HG02623 (cell line): ENCODE data around the gene LTBP1.

Source experiments
- ATAC-seq: cut with Tn5 transposase; IDR thresholded peaks from one replicate; pipeline ENCODE4 v1.9.1; 2021; ENCODE audit warnings: moderate library complexity; ENCODE audit not compliant: unreplicated experiment

Gene LTBP1

DNA sequence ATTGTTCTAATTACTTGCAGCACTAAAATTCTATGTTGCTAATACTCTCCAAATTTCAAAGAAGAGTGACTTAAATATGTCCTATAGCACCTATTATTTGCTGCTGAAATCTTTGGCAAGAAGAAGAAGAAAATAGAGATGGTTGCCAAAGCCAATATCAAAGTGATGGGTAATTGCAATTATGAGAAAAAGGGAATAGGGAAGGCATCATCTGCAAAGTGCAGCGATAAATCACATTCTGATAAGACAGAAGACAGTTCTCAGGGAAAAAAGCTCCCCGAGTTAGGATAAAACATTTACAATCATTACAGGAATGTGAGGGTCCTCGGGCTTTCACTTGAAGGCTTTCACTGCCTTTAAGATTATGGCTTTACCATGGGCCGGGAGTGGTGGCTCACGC lies 457.6 kb downstream of the LTBP1 start:
- no peak for ATAC-seq

DNA sequence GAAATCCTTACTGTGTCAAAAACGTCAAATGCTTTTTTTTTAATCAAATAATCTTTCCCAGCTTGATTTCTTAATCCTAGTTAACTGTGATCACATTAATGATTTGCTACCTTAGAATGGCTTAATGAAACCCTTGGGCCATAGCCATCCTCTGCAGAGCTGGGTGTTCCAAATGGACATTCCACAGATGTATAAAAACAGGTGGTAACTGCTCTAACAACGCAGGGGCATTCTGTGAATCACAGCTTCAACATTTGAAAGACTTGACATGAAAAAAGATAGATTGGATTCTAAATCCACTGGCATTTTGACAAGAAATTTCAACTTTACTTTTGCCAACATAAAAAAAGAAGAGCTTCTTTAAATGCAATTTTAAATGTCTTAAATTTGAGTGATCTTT lies 459.9 kb downstream of the LTBP1 start:
- no peak for ATAC-seq

DNA sequence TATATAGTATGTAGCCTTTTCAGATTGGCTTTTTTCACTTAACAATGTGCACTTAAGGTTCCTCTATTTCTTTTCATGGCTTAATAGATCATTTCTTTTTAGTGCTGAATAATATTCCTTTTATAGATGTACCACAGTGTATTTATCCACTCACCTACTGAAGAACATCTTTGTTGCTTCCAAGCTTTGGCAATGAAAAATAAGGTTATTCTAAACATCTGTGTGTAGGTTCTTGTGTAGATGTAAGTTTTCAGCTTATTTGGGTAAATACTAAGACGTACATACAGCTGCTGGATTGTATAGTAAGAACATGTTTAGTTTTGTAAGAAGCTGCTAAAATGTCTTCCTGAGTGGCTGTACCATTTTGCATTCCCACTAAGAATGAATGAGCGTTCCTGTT lies 461.4 kb downstream of the LTBP1 start:
- ATAC-seq = no peak

DNA sequence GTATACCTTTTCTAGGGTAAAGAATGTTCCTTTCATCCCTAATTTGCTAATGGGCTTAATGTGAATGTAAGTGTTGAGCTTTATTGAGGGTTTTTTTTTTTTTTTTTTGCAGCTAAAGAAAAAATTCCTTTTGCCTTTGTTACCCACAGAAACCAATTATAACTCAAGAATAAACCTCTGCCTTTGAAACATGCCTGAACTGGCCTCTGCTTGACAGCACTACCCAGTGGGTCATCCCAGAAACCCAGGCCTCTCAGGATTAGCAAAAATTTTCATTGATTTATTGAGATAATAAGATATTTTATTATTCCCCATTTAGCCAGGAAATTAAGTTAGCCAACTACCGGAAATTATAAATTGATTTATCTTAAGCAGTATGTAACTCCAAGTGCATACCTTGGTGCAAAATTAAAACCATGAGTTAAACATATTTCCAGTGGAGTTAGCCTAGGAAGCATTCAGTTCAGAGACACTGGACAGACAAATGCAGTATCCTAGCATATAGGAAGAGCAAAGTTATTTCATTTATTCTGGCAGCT lies 462.7 kb downstream of the LTBP1 start:
- no peak for ATAC-seq

DNA sequence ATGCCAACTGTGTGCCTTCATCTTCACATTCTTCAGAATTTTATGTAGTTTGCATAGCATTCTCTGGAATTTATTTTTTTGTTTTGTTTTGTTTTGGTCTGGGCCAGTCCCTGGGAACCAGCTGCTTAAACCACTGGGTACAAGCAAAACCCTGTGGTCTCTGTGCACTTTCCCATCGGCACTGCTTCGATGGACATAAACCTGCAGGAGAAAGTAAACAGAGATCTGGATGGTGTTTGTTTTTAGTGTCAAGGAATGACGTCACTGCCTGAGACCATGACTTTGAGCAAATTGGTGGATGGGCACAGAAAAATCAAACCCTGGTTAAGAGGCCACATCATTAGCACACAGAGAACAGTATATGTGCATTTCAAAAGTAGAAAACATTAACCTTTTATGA lies 465.0 kb downstream of the LTBP1 start:
- no peak for ATAC-seq

DNA sequence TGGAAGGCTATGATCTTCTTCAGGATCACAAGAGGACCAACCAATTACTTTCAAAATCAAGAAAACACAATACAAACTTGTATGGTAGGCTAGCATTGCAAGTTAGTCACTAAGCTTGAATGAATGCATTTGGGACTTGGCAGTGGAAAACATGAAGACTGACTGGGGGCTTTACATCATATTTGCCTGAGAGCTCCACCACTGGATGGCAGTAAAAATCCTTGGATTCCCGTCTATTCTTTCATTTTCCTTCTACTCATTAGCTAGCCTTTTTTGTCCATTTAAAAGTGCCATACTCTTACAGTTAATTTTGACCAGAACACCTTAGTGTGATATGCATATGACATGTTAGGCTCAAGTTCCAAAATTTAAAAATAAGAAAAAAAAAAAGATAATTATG lies 466.2 kb downstream of the LTBP1 start:
- no peak for ATAC-seq

DNA sequence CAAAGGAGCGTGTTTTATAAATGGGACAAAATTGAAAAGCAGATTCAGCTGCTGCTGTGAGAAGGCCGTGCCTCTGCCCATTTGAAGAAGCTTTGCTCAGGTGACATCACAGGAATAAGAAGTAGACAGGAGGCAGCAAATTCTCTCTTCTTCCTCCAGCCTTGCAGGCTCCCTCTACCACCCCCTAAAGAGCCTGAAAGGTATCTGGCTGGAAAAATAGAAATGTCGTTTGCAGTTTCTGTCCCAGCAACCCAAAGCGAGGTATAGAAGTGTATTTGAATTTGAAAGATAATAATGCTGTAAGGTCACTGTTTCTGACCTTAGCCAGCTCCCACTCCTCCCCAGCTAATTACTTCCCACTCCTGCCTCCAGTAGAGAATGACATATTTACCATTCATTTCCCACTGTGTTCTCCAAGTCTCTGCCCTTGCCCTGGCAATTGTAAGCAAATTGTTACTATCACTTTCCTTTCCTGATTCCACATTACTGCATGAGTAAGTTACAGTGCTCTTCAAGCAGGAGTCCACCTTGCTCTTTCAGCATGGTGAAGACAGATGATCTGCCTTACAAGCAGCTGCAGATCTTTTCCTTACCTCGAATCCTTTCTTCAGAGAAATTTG lies 472.9 kb downstream of the LTBP1 start:
- no peak for ATAC-seq

DNA sequence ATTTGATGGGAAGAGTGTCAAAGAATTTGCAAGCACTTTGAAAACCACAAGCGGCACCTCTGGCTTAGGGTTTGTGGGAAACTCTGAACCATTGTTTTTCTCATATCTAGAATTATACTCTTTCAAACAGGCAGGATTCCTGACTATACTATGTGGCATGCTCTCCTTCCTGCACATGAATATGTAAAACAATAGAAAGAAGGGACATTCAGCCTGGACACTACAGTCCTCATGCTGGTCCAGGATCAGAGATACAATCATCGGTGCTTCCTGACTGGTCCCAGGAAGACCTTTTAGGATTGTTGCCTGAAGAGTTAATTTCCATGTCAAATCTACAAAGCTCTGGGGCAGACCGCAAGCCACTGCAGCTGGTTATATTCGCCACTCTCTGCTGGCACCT lies 474.0 kb downstream of the LTBP1 start:
- ATAC-seq = no peak

DNA sequence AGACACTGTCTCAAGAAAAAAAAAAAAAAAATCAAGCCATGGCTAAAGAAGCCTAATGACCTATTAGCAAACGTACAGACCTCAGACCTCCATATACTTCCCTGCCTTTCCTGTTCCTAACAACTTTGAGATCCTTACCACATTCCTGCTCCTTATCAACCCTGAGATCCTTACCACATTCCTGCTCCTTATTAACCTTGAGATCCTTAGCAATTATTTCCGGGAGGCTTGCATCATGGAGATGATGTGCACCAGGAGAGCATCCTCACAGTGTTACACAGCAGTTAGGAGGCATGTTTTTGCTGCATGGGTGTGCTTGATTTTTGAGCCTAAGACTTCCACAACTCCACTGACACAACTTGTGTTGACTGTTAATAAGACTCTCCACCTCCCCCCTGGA lies 475.1 kb downstream of the LTBP1 start:
- ATAC-seq = no peak

DNA sequence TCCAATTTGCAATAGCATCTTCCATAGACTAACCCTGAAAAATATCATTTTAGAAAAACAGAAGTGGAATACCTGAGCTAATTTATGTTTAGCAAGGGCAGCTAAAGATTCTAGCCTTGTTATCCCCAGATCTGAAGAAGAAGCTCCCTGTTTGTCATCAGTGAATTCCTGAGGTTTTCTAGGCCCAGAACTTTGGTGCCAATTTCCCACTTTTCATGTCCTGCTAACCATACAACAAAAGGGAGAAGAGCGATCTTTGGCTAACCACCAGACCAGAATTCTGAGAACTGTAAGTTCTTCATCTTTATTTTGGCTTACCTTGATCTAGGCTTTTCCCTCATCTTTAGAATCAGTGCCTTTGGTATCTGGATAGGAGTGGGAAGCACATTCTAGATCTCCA lies 478.4 kb downstream of the LTBP1 start:
- no peak for ATAC-seq

DNA sequence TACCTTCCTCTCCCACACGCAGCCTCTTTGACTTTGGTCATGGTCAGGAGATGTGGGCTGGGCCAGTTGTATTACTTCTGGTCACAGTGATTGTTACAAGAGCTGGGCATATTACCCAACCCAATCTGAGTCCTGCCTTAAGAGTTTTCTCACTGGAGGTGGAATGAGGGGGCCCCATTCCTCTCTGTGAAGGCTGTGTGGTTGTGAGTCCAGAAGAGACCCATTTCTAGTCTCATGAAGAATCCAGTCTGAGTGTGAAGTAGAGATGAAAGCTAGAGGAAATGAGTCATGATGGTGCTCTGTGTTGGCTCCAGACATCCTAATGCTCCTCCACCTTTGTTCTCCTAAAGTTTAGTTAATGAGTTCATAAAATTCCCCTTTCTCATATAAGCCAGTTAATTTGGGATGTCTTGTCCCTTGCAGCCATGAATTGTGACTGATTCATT lies 478.9 kb downstream of the LTBP1 start:
- ATAC-seq = no peak

DNA sequence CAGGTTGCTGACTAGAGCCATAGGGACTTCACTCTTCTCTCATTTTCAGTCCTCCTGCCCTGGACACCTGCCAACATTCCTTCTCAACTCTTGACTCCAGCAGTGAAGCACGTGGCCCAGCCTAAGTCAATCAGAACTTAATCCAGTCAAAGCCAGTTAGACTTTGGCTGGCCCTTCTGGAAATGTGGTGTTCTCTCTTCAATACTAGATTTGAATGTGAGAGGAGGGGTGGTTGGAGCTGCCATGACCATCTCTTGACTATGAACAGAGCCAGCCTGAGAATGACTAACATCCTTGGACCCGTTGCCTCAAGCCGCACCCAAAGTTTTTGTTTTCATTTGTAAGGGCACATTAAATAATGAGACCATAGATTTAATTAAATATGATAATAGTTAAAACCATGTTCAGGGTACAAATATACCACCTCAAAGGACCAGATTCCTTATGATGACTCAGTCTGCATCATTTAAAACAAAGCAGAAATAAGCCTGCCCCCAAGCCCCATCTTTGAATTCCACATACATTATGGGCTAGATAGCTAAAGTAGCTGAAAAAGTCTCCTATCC lies 480.0 kb downstream of the LTBP1 start:
- no peak for ATAC-seq

DNA sequence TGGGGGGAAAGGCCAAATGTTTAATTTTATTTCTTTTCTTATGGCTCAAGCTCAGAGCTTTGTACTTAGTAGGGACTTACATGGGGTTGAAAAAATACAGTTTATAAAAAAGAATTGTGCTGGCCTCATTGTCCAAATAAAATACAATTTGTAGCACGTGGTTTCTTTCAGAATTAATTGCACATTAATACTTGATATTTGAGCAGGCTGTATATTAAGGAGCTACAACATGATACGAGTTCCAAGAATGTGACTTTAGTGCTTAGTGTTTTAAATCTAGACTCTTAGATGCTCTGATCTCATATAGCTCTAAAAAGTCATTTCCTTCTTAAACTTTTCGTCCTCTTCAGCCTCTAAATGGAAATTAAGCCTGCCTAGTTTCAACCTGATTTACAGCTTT lies 483.3 kb downstream of the LTBP1 start:
- no peak for ATAC-seq

DNA sequence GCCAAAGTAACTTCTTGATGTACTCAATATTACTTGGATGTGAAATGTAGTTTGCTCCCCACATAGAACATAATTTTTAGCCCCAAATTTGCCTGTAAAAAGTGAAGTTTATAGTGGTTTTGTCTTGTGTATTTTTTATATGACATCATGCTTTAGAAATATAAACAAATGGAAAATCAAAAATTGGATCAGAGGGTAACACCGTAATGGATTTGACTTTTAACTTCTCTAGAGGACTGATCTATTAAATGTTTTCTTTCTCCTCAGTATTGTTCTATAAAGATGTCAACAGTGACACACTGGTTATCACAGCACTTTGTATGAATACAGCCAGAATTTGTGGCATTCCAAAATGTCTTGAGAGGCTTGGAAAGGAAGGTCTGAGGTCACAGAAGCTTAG lies 484.1 kb downstream of the LTBP1 start:
- ATAC-seq = no peak

DNA sequence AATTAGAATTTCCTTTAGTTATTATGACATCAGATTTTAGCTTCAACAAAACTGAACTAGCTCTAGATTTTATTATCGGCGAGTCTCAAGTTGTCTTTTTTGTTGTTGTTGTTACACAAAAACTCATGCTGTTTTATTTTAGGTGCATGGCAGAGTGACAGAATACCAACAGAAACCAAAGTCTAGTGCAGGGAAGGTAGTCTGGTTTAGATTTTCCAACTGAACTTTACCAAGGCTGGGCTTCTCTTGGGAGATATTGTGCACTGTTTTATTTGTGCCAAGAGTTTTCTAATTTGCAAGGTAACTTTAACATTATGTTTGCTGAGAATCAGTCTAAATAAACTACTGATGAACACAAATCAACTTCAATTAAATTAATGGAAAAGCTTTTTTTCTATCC lies 486.1 kb downstream of the LTBP1 start:
- no peak for ATAC-seq

DNA sequence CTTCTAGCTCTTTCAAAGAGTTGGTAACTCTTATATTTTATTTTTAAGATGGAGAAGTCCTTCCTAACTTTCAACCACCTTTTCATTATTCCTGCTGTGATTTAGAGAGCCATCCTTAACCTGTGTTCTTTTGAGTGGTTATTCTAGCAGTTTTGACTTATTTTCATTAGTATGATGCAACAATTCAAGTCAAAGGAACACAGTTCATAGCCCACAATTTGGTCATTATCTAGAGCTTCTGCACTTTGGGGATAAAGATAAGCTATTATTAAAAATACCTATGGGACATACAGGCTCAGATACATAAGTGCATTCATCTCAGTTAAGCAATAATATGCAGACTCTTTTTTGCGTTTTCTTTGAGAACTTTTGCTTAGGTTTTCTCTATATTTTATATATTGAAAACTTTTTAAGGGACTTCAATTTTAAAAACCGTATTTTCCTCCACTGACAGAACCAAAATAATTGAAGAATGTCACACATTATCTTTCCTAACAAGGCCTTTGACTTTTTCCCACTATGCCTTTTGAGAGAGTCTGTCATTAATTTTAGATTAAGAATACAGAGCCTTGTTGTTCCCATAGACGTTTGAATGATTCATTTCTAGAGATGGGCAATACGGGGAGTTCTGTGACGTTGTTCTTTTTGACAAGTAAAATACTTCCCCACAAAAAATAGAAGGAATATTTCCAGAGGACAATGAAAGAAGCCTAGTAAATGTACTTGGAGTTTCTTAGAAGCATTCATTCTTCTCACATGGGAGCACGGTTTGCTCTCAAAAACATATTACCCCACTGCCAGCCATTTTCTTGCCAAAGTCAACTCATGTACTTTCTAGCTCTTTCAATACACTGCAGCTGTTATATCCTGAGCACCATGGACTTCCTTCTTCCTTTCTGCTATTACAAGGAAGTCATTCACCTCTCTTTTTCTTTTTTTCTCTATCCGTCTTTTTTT lies 486.8 kb downstream of the LTBP1 start:
- ATAC-seq = no peak

DNA sequence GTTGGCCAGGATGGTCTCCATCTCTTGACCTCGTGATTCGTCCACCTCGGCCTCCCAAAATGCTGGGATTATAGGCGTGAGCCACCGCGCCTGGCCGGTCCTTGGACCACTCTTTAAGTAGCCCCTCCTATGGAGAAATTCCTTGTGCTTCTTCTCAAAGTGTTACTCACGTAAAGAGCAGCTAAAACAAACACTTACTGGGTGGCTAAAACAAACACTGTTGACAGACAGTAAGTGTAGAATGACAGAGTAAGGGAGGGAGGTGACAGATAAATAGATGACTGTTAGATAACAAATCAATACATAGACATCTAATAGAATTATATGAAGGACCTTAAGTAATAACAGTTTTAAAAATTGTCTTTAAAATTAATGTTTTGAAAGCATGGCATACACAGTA lies 488.8 kb downstream of the LTBP1 start:
- no peak for ATAC-seq

DNA sequence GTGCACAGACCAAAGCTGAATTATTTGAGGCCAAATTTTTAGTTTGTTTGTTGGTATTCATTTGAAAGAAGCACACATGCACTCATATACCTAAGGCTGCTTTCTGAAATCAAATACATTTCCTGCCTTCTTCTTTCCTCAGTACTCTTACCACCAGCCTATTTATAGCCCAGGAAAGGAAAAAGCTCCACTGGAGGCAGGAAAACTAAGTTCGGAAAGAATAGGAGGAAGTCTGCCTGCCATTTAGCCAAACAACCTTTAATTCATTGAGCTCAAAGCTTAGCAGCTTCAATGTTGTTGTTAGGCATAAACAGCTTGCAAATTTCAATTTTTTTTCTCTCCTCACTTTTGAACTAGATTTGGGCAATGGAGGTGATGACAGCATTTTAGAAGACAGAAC lies 489.3 kb downstream of the LTBP1 start:
- ATAC-seq = no peak

DNA sequence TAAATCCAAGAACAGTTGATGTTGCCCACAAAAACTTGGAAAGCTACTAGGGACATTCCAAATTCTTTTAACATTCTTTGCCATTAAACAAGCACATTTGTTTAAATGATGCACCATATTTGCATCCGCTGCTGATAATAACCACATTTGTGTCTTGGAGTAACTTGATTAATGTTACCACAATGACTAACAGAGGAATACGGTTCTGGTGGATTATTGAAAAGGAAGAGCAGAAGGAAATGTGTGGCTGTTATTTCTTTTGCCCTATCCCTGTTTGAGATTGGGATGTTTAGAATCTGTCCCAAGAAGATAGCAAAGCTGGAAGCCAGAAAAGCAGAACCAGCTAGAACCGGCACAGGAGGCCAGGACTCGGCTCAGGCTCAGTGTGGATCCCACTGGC lies 490.5 kb downstream of the LTBP1 start:
- ATAC-seq = no peak

DNA sequence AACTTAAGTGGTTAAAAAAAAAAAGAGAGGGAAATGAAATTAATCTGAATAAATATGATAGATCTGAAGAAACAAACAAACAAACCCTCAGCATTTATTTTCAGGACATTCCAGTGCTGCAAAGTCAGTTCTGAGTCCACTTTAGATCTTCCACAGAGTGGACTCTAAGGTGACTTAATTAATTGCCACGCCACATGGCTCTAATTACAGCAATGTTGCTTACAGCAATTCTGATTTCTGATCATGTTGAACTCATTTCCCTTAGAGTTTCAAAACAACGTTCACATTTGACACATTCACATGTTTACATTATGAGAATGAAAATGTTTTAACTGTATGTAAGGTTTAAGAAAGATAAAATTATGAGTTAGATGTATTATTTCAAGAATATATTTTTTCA lies 491.1 kb downstream of the LTBP1 start:
- no peak for ATAC-seq

DNA sequence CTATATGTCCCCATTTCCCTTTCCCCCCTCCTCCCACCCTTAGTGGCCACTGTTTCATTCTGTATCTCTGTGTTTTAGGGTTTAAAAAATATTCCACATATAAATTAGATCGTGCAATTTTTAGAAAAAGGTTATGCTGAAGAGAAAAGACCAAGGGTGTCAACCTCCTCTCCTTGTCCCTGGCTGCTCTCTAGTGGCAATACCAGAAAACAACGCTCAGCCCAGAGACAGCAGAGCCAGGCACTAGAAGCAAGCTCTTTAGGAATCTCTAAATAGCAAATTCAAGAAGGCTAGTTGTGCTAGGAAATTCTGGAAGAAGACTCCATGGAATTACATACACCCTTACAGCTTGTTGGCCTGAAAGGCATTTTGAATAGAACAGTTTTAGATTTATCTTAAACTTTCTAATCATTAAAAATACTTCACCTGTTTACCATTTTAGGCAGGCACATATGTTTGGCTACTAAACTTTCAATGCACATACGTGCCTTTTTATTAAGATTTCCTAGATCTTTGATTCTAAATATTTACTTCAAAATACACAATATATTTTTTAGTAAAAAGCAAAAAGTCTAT lies 494.6 kb downstream of the LTBP1 start:
- ATAC-seq = peak; percentile 82
